Ishikawa (cell line): ENCODE data around the gene ACTMAP.

Experiments
- CEBPB ChIP-seq: IDR thresholded peaks from 2 replicates; pipeline ENCODE4 v1.6.1; 2012
- CREB1 ChIP-seq: IDR thresholded peaks from 2 replicates; pipeline ENCODE4 v1.6.1; 2012; ENCODE audit warnings: low read depth
- EGR1 ChIP-seq: IDR thresholded peaks from 2 replicates; pipeline ENCODE4 v1.6.1; 2012
- EP300 ChIP-seq: IDR thresholded peaks from 2 replicates; pipeline ENCODE4 v1.6.1; 2012; ENCODE audit warnings: borderline replicate concordance
- FOXM1 ChIP-seq: IDR thresholded peaks from 2 replicates; pipeline ENCODE4 v1.6.1; 2012; ENCODE audit warnings: low read depth, borderline replicate concordance
- NFIC ChIP-seq: IDR thresholded peaks from 2 replicates; pipeline ENCODE4 v1.6.1; 2012
- RAD21 ChIP-seq: IDR thresholded peaks from 2 replicates; pipeline ENCODE4 v1.6.1; 2012; ENCODE audit warnings: low read depth
- TAF1 ChIP-seq: IDR thresholded peaks from 2 replicates; pipeline ENCODE4 v1.6.1; 2012; ENCODE audit warnings: low read depth, mild to moderate bottlenecking
- TCF12 ChIP-seq: IDR thresholded peaks from 2 replicates; pipeline ENCODE4 v1.6.1; 2012; ENCODE audit warnings: low read depth
- TEAD4 ChIP-seq: IDR thresholded peaks from 2 replicates; pipeline ENCODE4 v1.6.1; 2012
- YY1 ChIP-seq: IDR thresholded peaks from 2 replicates; pipeline ENCODE4 v1.6.1; 2012; ENCODE audit warnings: low read depth
- ZBTB7A ChIP-seq: IDR thresholded peaks from 2 replicates; pipeline ENCODE4 v1.6.1; 2012; ENCODE audit warnings: low read depth
- TF ChIP-seq, protein P1 (sequence below): IDR thresholded peaks from 2 replicates; pipeline ENCODE4 v1.6.1; 2012
- TF ChIP-seq, protein P2 (sequence below): IDR thresholded peaks from 2 replicates; pipeline ENCODE4 v1.6.1; 2012
- TF ChIP-seq, protein P3 (sequence below): IDR thresholded peaks from 2 replicates; pipeline ENCODE4 v1.6.1; 2012; ENCODE audit warnings: low read depth, mild to moderate bottlenecking

ACTMAP gene

DNA sequence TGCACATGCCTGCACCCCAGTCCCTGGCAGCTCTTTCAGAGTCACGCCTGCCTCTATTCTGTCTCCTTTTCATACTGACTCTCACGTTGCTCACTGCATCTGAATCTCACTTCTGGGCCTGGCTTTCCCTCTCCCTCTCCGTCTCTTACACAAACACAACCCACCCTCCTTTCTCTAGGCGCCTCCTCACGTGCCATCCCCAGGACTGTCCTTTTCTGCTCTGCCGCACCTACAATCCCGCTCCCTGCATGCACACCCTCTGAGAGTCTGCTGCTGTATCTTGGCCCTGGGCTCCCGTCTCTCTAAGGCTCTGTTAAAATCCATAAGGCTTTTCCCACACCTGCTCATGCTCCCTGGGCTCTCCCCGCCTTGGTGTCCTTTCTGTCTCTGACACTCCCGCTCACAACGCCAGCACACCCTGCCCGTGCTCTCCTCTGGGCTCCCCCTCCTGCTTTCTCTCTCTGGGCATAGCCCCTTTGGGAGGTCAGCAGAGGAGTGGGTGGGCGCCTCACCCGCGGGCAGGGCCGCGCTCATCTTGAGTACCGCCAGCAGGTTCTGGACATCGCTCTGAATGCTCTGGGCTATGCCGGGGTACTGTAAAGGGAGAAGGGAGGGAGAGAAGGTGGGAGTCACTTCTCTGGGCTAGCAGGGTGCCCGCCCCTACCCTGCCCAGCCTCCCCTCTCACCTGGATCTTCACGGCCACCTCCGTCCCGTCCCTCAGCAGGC, 47.1 kb downstream of the ACTMAP start:
- TF ChIP-seq RAD21 (no peak), EGR1 (no peak), CREB1 (no peak), CEBPB (no peak), EP300 (no peak), ZBTB7A (no peak), TAF1 (no peak), FOXM1 (no peak), NFIC (no peak), YY1 (no peak), TCF12 (no peak), TEAD4 (no peak)
- TF ChIP-seq, protein P1, sequence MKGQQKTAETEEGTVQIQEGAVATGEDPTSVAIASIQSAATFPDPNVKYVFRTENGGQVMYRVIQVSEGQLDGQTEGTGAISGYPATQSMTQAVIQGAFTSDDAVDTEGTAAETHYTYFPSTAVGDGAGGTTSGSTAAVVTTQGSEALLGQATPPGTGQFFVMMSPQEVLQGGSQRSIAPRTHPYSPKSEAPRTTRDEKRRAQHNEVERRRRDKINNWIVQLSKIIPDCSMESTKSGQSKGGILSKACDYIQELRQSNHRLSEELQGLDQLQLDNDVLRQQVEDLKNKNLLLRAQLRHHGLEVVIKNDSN = no peak
- TF ChIP-seq, protein P2, sequence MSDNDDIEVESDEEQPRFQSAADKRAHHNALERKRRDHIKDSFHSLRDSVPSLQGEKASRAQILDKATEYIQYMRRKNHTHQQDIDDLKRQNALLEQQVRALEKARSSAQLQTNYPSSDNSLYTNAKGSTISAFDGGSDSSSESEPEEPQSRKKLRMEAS = no peak
- TF ChIP-seq, protein P3, sequence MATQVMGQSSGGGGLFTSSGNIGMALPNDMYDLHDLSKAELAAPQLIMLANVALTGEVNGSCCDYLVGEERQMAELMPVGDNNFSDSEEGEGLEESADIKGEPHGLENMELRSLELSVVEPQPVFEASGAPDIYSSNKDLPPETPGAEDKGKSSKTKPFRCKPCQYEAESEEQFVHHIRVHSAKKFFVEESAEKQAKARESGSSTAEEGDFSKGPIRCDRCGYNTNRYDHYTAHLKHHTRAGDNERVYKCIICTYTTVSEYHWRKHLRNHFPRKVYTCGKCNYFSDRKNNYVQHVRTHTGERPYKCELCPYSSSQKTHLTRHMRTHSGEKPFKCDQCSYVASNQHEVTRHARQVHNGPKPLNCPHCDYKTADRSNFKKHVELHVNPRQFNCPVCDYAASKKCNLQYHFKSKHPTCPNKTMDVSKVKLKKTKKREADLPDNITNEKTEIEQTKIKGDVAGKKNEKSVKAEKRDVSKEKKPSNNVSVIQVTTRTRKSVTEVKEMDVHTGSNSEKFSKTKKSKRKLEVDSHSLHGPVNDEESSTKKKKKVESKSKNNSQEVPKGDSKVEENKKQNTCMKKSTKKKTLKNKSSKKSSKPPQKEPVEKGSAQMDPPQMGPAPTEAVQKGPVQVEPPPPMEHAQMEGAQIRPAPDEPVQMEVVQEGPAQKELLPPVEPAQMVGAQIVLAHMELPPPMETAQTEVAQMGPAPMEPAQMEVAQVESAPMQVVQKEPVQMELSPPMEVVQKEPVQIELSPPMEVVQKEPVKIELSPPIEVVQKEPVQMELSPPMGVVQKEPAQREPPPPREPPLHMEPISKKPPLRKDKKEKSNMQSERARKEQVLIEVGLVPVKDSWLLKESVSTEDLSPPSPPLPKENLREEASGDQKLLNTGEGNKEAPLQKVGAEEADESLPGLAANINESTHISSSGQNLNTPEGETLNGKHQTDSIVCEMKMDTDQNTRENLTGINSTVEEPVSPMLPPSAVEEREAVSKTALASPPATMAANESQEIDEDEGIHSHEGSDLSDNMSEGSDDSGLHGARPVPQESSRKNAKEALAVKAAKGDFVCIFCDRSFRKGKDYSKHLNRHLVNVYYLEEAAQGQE = no peak

DNA sequence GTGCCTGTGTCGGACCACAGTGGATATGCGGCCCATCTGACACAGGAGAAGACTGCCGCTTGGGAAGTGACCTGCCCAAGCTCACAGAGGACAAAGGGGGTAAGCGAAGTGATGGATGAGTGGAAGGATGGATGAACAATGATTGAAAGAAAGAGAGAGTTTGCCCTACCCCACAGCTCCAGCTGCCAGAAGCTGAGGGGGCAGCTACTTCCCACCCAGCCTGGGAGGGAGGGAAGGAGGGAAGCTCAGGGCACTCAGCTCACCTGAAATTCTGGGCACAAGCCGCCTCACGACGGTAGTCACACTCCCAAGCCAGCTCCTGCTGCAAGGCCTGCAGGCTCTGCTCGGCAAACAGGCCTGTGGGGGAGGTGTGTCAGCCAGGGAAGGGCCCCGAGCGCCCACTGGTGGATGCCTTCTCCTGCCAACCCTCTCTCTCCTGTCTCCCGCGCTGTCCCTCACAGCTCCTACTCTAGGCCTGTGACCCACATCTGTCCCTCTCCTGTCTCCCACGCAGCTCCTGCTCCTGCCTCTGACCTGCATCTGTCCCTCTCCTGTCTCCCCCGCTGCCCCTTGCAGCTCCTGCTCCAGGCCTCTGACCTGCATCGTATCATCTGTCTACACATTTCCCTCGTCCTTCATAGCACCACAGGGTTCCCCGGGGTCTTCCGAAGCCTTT, 47.8 kb downstream of the ACTMAP start:
- TF ChIP-seq YY1 = no peak
- TF ChIP-seq, protein P3 = no peak
- no peak for TF ChIP-seq TAF1
- TF ChIP-seq EP300 = no peak
- no peak for TF ChIP-seq TEAD4
- TF ChIP-seq ZBTB7A = no peak
- no peak for TF ChIP-seq NFIC
- no peak for TF ChIP-seq TCF12

DNA sequence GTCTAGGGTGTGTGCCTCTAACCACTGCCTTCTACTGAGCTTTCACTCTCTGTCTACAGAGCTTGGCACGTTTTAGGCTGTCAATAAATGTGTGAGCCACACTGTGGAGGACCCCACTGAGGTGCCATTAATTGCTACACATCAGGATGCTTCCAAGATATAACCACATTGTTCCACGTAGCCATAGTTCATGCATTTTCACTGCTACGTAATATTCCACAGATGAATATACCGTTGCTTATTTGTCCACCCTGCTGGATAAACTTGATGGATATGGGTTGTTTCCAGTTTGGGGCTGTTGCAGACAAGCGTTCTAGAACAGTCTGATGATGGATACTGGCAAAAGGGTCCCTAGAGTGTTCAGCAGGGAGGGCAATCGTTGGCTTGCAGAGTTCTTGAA, 48.5 kb downstream of the ACTMAP start:
- no peak for TF ChIP-seq CEBPB
- no peak for TF ChIP-seq CREB1
- TF ChIP-seq FOXM1 = no peak
- no peak for TF ChIP-seq EP300
- no peak for TF ChIP-seq TEAD4
- TF ChIP-seq, protein P3 = no peak
- TF ChIP-seq YY1 = no peak
- TF ChIP-seq NFIC = no peak
- TF ChIP-seq, protein P2 = no peak

DNA sequence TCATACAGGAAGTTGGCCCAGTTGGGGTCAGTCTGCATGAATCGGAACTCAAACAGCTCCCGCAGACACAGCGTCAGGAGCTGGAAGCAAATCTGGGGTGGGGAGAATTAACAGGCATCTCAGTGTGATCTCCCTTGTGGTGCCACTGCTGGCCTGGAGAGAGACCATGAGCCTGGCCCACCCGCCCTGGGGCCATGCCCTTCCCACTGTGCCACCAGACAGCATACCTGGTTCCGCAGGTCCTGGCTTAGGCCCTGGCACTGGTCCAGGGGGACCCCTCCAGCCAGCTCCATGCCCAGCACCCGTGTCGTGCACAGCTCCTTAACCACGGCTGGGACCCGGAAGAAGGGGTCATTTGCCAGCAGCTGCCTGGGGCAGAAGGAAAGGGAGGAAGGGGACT, 50.2 kb downstream of the ACTMAP start:
- no peak for TF ChIP-seq TAF1
- TF ChIP-seq YY1 = no peak
- no peak for TF ChIP-seq EP300
- TF ChIP-seq, protein P3 = no peak
- TF ChIP-seq, protein P2 = no peak
- TF ChIP-seq TEAD4 = no peak
- no peak for TF ChIP-seq EGR1
- TF ChIP-seq TCF12 = no peak
- TF ChIP-seq FOXM1 = no peak
- TF ChIP-seq NFIC = no peak
- TF ChIP-seq CREB1 = no peak
- no peak for TF ChIP-seq ZBTB7A
- no peak for TF ChIP-seq RAD21
- TF ChIP-seq, protein P1 = no peak
- TF ChIP-seq CEBPB = no peak
